ENCODE data around the gene AFF3.
"Not testable (repeated sequence)": the region's sequence is repeated elsewhere in the genome, so short reads cannot be mapped to it uniquely, and the experiment has no call there.

The AFF3 gene

GRCh38 chr2:99959261-99960014 is 183.0 kb downstream of the AFF3 start:
- no peak for DNase-seq (ENCODE audit: low read depth)

GRCh38 chr2:99957332-99958133 is 184.9 kb downstream of the AFF3 start:
- DNase-seq (ENCODE audit: low read depth) = no peak

GRCh38 chr2:99956232-99957030 is 186.0 kb downstream of the AFF3 start:
- DNase-seq (ENCODE audit: low read depth) = no peak

GRCh38 chr2:99953750-99954149 is 188.6 kb downstream of the AFF3 start:
- no peak for DNase-seq (ENCODE audit: low read depth)

- no peak for DNase-seq (ENCODE audit: low read depth)
These were observed 192.4 kb downstream of the AFF3 start for GRCh38 chr2:99949963-99950362.

GRCh38 chr2:99949530-99949929 is 192.9 kb downstream of the AFF3 start:
- DNase-seq (ENCODE audit: low read depth) = no peak

- DNase-seq (ENCODE audit: low read depth) = no peak
These were observed 194.4 kb downstream of the AFF3 start for GRCh38 chr2:99948010-99948409.

GRCh38 chr2:99947366-99947765 is 195.0 kb downstream of the AFF3 start:
- DNase-seq (ENCODE audit: low read depth) = not testable (repeated sequence)

GRCh38 chr2:99944019-99944418 is 198.4 kb downstream of the AFF3 start:
- DNase-seq (ENCODE audit: low read depth) = no peak

GRCh38 chr2:99942561-99943347 is 199.6 kb downstream of the AFF3 start:
- no peak for DNase-seq (ENCODE audit: low read depth)

- DNase-seq (ENCODE audit: low read depth) = no peak
These were observed 201.4 kb downstream of the AFF3 start for GRCh38 chr2:99940963-99941362.

GRCh38 chr2:99939135-99939534 is 203.3 kb downstream of the AFF3 start:
- DNase-seq (ENCODE audit: low read depth) = no peak

- DNase-seq (ENCODE audit: low read depth) = no peak
These were observed 204.1 kb downstream of the AFF3 start for GRCh38 chr2:99938250-99938649.

GRCh38 chr2:99936065-99936464 is 206.3 kb downstream of the AFF3 start:
- DNase-seq (ENCODE audit: low read depth) = no peak

- DNase-seq (ENCODE audit: low read depth) = no peak
These were observed 206.7 kb downstream of the AFF3 start for GRCh38 chr2:99935662-99936061.

GRCh38 chr2:99933894-99934650 is 208.3 kb downstream of the AFF3 start:
- DNase-seq (ENCODE audit: low read depth) = no peak

GRCh38 chr2:99933491-99933890 is 208.9 kb downstream of the AFF3 start:
- not testable (repeated sequence) for DNase-seq (ENCODE audit: low read depth)

GRCh38 chr2:99928470-99929053 is 213.8 kb downstream of the AFF3 start:
- DNase-seq (ENCODE audit: low read depth) = no peak

GRCh38 chr2:99927690-99928207 is 214.6 kb downstream of the AFF3 start:
- not testable (repeated sequence) for DNase-seq (ENCODE audit: low read depth)

- no peak for DNase-seq (ENCODE audit: low read depth)
These were observed 215.4 kb downstream of the AFF3 start for GRCh38 chr2:99926986-99927385.

Measured in activated T-helper 9 cell treated with anti-CD3 and anti-CD28 coated beads, Interleukin-2, amount 50 U/mL, for 16 hours (primary cell).